Measurements from ENCODE around the gene HGFAC.

Gene HGFAC

DNA sequence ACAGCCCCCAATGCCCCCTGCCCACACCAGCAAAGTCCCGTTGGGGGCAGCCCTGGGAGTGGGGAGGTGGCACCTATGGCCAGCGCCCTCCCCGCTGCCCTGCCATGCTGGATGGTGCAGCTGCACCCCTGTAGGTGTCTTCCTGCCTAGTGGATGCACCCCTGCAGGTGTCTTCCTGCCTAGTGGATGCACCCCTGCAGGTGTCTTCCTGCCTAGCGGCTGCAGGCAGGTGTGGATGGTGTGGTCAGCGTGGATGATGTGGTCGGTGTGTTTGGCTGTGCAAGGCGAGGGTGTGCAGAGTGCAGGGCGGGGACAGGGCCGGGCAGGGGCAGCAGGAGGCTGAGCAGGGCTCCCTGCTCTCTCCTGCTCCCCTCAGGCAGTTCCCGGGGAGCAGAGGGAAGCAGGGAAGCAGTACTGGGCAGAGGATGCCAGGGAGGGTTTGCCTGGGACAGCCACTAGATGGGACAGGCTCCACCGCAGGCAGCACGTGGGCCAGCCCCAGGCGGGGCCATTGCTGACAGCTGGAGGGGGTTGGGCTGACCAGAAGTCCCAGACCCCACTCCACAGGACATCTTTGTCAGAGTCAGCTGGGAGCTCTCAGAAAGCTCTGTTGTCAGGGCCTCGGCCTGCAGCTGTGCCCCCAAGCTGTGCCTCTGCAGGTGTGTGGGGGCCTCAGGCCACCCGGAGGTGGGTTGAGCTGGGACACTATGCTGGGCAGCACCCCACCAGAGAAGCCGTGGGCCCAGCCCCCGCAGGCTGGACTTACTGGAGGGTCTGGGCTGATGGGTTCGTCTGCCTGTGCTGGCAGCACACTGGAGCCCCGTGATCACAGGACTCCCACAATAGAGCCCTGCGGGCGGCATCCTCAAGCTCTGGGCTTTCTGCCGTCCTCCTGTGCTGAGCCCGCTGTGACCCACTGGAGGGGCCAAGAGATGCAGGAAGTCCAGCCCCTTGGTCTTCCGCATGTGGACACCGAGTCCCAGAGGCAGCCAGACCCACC is 45.1 kb downstream of the HGFAC start:
- no peak for DNase-seq (ENCODE audit: low read depth)

DNA sequence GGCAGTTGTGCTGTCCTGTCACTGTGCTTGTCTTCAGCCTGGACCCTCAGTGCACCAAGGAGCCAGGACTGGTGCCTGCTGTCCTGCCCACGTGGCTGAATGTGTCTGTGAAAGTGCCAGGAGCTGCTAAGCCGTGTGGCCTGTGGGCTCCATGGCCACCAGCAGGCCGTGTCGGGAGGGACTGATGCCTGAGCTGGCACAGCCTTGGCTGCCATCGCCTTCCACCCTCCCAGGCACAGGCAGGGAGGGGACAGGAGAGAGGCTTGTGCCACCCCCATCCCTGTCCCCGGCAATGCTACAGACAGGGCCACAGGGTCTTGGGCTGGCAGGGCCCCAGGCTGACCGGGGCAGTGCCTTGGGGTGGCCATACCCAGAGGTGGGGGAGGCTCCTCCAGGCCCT is 46.1 kb downstream of the HGFAC start:
- DNase-seq (ENCODE audit: low read depth), result no peak

DNA sequence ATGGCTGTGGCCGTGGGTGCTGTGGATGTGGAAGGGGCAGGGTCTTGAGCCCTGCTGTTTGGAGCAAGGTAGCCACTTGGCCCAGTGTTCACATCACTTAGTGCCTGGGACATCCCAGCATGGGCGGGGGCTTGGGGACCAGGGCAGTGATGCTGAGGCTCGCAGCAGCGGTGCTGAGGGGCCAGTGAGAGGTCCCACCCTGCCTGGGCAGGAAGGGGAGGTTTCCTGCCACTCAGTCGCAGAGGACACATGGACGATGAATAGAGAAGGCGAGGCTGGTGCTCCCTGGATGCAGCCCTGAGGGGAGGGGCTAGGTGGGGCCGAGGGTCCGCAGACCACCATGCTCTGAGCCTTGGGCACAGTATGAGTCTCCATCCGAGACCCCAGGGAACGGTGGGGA is 47.1 kb downstream of the HGFAC start:
- DNase-seq (ENCODE audit: low read depth), result no peak

DNA sequence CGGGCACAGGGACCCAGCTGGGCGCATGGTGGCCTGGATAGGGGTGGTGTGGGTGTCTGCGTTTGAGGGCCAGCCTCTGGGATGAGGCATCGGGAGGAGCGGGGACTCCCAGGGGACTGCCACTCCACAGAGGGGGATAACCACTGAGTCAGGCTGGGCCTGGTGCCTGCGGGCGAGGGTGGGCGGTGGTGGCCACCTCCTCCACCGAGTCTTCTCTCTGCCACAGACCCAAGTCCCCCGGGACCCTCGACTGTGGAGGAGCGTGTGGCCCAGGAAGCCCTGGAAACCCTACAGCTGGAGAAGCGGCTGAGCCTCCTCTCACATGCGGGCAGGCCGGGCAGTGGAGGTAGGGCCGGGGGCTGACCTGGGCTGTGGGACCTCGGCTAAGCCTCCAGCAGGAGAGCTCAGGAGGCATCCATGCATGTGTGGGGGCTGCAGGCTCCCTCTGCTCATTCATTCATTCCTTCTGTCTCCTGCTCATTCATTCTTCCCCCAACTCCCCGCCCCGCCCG is 47.7 kb downstream of the HGFAC start:
- DNase-seq (ENCODE audit: low read depth), result no peak

DNA sequence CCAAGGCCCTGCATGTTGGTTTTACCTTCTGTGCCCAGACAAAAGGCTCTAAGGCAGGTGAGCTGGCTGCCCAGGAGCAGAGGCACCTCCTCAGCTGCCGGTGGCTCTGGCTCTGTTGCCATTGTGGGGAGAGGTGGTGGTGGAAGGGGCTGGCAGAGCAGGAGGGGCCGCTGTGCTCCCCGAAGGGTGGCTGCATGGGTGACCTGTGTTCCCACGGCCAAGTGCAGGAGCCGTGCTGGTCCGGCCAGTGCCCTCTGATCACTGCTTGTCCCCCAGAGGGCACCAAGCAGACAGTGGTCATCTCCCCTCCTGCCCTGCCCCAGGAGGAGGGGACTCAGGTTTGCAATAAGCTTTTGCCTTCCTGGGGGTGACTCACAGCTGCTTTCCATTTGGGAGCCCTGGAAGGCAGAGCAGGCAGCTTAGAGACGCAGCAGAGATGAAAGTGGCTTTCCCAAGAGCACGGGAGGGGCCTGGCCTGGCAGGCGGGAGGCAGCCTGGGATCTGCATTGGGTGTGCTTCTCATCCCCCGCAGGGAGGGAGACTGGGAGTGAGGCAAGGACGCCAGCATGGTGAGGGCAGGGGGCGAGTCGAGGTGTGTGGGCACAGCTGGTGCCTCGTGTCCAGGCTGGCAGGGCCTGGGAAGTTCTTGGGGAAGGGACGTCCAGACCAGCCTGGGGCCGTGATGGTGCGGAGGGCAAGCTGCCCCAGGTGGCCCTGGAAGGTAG is 50.1 kb downstream of the HGFAC start:
- DNase-seq (ENCODE audit: low read depth), result no peak

DNA sequence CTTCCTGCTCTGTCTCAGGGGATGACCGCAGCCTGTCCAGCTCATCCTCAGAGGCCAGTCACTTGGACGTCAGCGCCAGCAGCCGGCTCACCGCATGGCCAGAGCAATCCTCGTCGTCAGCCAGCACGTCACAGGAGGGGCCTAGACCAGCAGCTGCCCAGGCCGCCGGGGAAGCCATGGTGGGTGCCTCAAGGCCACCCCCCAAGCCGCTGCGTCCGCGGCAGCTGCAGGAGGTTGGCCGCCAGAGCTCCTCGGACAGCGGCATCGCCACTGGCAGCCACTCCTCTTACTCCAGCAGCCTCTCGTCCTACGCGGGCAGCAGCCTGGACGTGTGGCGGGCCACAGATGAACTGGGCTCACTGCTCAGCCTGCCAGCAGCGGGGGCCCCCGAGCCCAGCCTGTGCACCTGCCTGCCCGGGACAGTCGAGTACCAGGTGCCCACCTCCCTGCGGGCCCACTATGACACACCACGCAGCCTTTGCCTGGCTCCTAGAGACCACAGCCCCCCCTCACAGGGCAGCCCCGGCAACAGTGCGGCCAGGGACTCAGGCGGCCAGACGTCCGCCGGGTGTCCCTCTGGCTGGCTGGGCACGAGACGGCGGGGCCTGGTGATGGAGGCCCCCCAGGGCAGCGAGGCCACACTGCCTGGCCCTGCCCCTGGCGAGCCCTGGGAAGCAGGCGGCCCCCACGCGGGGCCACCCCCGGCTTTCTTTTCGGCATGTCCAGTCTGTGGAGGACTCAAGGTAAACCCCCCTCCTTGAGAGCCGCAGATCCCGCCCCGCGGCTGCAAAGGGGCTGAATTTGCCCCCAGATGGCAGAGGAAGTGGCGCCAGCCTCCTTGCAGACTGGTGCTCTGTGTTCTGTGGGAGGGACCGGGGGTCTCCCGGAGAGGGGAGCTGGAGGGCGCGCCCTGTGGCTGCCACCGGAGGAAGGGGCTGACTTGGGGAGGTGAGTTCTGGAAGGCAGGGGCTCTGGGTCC is 51.3 kb downstream of the HGFAC start:
- no peak for DNase-seq (ENCODE audit: low read depth)

DNA sequence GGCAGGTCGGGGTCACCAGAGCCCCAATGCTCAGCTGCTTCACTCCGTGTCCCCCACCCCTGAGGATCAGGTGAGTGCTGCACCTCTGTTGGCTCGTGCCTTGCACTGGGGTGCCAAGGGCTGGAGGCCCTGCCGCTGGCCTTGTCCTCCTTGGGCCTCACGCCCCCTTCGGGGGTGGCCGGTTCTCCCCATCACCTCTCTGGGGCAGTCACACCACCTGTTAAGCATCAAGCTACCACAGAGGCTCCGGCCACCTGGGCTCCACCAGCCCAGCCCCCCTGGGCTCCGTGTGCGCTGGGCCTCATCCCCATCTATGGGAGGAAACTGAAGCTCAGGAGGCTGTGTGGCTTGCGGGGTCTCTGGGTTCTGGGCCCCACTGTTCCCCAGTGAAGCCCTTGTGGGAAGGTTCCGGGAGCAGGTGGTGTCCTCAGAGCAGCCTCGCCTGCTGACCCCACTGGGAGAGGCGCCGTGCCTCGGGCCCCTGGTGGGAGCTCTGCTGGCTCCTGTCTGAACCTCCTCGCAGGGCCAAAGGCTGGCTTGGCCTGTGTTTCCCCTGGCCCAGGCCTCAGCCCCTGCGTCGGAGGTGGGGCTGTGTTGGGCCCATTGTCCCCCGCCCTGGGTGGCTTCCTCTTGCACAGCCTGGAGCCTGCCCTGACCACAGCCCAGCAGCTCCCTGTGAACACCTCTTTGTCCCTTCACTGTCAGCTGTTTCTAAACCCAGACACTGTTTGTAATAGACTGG is 52.1 kb downstream of the HGFAC start:
- DNase-seq (ENCODE audit: low read depth), result no peak

DNA sequence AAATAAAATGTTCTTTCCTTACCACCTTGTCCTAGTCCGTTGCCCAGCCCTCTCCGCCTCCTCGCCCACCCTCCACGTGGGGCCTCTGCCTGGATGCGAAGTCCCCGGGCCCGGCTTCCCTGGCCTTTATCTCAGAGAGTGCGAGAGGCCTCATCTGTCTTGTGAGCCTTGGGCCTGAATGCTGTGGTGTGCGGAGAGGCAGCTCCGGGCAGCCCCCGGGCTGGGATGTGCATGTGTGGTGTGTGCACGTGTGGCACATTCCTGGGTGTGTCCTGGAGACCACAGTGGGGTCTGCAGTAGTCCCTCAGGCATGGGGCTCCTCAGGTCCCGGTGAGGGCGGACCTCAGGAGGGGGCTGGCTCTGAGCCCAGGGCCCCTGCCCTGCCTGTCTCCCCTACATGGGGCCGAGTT is 52.7 kb downstream of the HGFAC start:
- DNase-seq (ENCODE audit: low read depth), result no peak

DNA sequence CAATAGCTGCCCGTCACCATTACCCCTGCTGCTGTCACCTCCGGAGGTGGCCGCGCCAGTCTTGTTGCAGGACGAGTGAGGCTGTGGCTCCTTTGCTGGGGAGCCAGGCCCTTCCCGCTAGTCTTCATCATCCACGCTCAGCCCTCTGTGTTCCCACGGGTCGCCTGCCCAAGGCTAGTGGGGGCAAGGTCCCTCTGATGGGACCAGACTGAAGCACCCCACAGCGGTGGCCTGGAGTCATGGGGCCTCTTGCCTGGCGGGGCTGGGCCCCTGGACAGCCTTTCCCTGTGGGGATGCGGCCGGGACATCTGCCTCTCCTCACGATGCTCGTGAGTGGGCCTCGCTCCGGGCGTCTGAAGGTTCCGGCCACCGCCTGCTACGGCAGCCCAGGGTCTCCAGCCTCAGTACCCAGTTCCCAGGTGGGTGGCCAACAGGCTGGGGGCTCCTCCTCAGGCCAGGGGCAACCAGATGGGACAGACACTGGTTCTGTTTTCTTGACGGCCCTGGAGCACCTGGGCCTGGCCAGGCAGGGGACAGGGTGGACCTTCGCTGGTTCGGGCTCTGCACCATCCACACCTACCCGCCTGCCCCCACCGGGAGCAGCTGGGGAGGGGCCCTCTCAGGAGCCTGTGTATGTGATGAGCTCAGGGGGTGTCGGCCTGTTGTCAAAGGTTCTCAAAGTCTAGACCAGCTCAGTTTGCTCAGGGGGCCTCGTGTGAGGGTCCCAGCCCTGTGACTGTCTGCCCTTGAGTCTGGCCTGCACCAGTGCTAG is 53.6 kb downstream of the HGFAC start:
- DNase-seq (ENCODE audit: low read depth), result no peak

DNA sequence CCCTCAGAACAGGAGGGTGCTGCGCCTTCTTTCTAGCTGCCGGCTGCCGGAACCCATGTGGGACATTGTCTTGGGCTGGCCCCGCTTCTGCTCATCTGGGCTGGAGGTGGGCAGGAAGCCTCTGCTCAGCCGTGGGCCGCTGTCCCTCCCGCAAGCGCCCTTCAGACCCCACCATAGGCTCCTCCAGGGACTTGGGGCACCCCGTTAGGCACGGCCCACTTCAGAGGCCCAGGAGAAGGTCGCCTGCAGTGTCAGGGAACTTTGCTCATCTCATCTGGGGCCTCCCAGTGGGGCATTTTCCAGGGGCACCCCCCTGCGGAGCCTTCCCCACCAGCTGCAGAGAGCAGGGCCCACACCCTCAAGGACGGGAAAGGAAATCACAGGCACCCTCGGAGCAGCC is 54.3 kb downstream of the HGFAC start:
- DNase-seq (ENCODE audit: low read depth), result no peak

DNA sequence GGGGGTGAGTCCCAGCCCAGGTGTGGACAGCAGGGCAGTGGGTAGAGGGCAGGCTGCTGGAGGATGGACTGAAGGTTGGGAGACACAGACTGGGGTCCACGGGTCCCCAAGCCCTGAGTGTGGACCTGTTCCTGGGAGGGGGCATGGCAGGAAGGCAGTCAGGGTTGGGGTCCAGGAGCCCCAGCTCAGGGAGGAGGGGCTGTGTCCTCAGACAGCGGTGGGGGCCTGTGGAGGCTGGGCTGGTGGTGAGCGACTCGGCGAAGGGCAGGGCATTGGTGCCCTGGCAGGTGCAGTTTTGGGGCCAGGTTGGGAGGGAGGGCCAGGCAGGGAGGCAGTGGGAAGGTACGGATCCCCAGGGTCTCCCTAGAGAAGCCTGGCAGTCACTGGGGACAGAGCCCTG is 55.3 kb downstream of the HGFAC start:
- DNase-seq (ENCODE audit: low read depth), result no peak

DNA sequence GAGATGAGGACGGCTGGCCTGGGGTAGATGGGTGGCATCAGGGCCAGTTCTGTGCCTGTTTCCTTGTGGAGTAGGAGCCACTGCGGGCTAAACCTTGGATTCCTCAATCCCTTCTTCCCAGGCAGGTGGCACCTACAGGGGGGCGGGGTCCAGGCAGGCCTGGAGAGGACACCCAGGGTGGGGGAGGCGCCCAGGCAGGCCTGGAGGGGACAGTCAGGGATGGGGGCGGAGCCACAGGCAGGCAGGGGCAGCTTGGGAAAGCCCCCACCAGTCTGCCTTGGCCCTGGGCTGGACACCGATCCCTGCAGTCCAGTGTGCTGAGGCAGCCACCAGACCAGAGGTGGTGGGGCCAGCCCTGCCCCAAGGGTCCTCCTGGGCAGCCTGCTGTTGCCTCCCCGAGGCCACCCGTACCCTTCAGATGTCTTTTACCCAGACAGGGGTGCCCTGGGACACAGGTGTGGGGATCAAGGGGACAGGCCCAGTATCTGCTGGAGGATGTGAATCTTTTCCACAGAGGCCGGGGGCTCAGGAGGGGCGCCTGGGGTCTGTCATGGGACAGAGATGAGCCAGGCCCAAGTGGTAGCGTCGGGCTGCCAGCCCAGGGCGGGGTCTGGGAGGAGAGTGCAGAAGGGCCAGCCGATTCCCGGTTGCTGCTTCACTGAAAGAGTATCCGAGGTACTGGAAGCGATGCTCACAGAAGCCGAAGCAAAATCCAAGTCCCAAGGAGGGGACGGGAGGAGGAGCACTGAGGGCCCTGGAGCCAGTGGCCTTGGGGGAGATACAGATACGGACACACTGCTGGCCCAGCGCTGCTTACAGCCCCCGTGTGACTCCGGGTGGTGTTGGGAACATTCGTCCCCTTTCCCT is 56.0 kb downstream of the HGFAC start:
- no peak for DNase-seq (ENCODE audit: low read depth)

DNA sequence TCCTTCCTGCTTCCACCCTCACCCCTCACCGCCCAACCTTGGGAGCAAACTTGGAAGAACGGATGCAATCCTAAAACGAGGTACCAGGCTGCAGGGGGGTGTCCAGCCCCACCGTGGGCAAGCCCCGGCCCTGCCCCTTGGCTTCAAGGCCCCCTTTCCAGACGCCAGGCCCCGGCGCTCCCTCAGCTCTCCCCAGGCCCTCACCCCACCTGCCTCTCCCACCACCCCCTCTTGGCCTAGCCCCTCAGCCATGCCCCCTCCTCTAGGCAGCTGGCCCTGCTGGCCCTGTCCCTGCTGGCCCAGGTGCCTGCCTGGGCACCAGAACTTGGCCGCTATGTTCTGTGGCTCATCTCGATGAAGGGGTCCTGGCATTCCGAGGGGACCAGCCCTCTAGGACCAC is 56.6 kb downstream of the HGFAC start:
- no peak for DNase-seq (ENCODE audit: low read depth)

Data from T-helper 22 cell (primary cell).